Heart left ventricle (tissue), 16 donors: ENCODE results near the gene PPP1R17. TPM values are rescaled to one million over a fixed set of nuclear protein-coding genes. Genes with fewer than 3 reads are reported as not detected.
A peak's percentile ranks its signal among the peaks of the same experiment; 100 is the strongest.

Experiments
- ATAC-seq, 4 donors: fragments of 200-7000 bp; cut with Tn5 transposase; one replicate each; pipeline ENCODE4 v1.9.1; 2020 to 2022; ENCODE audit warnings: moderate library complexity in 4 of 4, mild to moderate bottlenecking in 3 of 4, moderate number of reproducible peaks in 1 of 4
- DNase-seq, 5 donors: peaks; one replicate each; pipeline ENCODE4 v3.0.0-alpha.2; 2020
- H3K27ac ChIP-seq, 12 donors: fragments of 200-600 bp; sonication (generic) in 4 of 12; one replicate each; pipeline versions ENCODE4 v1.5.0 to v1.8.0; 2016 to 2022; ENCODE audit warnings: mild to moderate bottlenecking in 2 of 12
- H3K27me3 ChIP-seq, 9 donors: fragments of 200-600 bp; sonication (generic) in 2 of 9; one replicate each; pipeline versions ENCODE4 v1.5.1 to v1.8.0; 2016 to 2022; ENCODE audit warnings: mild to moderate bottlenecking in 3 of 9
- H3K36me3 ChIP-seq, 9 donors: fragments of 200-600 bp; sonication (generic) in 2 of 9; one replicate each; pipeline versions ENCODE4 v1.5.0 to v1.8.0; 2018 to 2022; ENCODE audit warnings: mild to moderate bottlenecking in 2 of 9
- H3K4me1 ChIP-seq, 12 donors: fragments of 200-600 bp; sonication (generic) in 4 of 12; one replicate each; pipeline versions ENCODE4 v1.5.0 to v1.8.0; 2016 to 2022; ENCODE audit warnings: mild to moderate bottlenecking in 3 of 12
- H3K4me3 ChIP-seq, 12 donors: fragments of 200-600 bp; sonication (generic) in 4 of 12; one replicate each; pipeline versions ENCODE4 v1.5.0 to v1.8.0; 2017 to 2022; ENCODE audit warnings: mild to moderate bottlenecking in 9 of 12, moderate library complexity in 4 of 12
- H3K9me3 ChIP-seq, 12 donors: fragments of 200-600 bp; sonication (generic) in 4 of 12; one replicate each; pipeline versions ENCODE4 v1.5.0 to v1.8.0; 2016 to 2022; ENCODE audit warnings: mild to moderate bottlenecking in 1 of 12
- POLR2A ChIP-seq, 2 donors: fragments of 450-650 bp; IDR thresholded peaks; one replicate each; pipeline ENCODE4 v1.6.1; 2017; ENCODE audit warnings: antibody characterized with exemption in 2 of 2, mild to moderate bottlenecking in 2 of 2, moderate library complexity in 2 of 2
- WGBS, 4 donors: extraction: QIAGEN DNeasy Blood & Tissue Kit in 2 of 4; methylation state at CpG; one replicate each; pipeline versions ENCODE4 v1.1.5 to v1.1.7; 2013 to 2018; 5-methylcytosine and 5-hydroxymethylcytosine counted together
- intact Hi-C, 10 donors: fragments of 100-400 bp; cut with DNase I; formaldehyde crosslinking; loops; one replicate each; pipeline versions ENCODE4 v1.11.1 to v1.14.2; 2022
- polyA plus RNA-seq, 2 donors: library from polyadenylated mRNA; stranded (reverse); fragments of 200-250 nt; gene quantifications; one replicate each; pipeline ENCODE4 v1.2.3, GENCODE V29; 2013
- total RNA-seq, 9 donors: library from RNA; depleted of rRNA in 2 of 9; stranded (reverse); fragments of >200 nt in 2 of 9; fragmentation: NEBNext Ultra II Directional in 3 of 9; extraction: Animal tissue kit (Norgen Biotek cat#: 25700) in 3 of 9; gene quantifications; one replicate each; pipeline versions ENCODE4 v1.1.0 to v1.2.4, GENCODE V29; 2016 to 2023
- TF ChIP-seq, protein P1 (sequence below), 12 donors: fragments of 200-600 bp; sonication (generic) in 4 of 12; IDR thresholded peaks; one replicate each; pipeline versions ENCODE4 v1.5.0 to v1.8.0; 2018 to 2022; ENCODE audit warnings: antibody characterized with exemption in 12 of 12, mild to moderate bottlenecking in 5 of 12
- donor health status: ischemic (EF 13 %, LVEDD 7.1; RV severe dilation, severe dysfunction).
- donor health status: healthy with polysubstance abuse.
- donor health status: DM: no; HTN: yes; CAD: no.
- donor health status: DM: no; HTN: no; CAD: no.
- donor health status: ischemic (EF 25% LVEDD 6.9; RV normal size, moderate dysfunction).
- donor health status: ischemic (EF 25% LVEDD 5.7; RV mildly dilated, moderate dysfunction).
- donor health status: healthy.
- donor health status: DM: yes; HTN: yes; CAD: no.
- donor health status: ischemic (EF 35%, LVEDD 5.7; RV mildly dilated, moderate dysfunction).
- donor health status: nonischemic (EF 11% LVEDD 7.7; RV severe dilation, severe dysfunction).
- donor health status: DM: yes; HTN: yes; CAD: no.
- donor health status: PGD.
- donor health status: ischemic (EF 29% LVEDD 5.4; RV normal size, mild dysfunction).
- donor health status: nonischemic (EF 23%, LVEDD 6.1; RV moderate dilation, normal function).

Gene PPP1R17
- total and polyA plus RNA-seq, 11 donors: 0.29 TPM; not detected in 10

- ATAC-seq: peak in 2 of 4 donors; percentile 53 to 72
- TF ChIP-seq, protein P1, sequence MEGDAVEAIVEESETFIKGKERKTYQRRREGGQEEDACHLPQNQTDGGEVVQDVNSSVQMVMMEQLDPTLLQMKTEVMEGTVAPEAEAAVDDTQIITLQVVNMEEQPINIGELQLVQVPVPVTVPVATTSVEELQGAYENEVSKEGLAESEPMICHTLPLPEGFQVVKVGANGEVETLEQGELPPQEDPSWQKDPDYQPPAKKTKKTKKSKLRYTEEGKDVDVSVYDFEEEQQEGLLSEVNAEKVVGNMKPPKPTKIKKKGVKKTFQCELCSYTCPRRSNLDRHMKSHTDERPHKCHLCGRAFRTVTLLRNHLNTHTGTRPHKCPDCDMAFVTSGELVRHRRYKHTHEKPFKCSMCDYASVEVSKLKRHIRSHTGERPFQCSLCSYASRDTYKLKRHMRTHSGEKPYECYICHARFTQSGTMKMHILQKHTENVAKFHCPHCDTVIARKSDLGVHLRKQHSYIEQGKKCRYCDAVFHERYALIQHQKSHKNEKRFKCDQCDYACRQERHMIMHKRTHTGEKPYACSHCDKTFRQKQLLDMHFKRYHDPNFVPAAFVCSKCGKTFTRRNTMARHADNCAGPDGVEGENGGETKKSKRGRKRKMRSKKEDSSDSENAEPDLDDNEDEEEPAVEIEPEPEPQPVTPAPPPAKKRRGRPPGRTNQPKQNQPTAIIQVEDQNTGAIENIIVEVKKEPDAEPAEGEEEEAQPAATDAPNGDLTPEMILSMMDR (IDR thresholded peaks at IDR 0.05): no peak
- TF ChIP-seq POLR2A (IDR thresholded peaks at IDR 0.05): no peak
- intact Hi-C loops: no loop called here
- Histone ChIP-seq H3K27me3 (no peaks in the 10 kb centered on the region), H3K27ac (peak overlapping the region in 3 of 12 donors; percentile 2 to 42 (median 13)), H3K9me3 (no peaks in the 10 kb centered on the region), H3K36me3 (no peaks in the 10 kb centered on the region), H3K4me1 (no peaks in the 10 kb centered on the region), H3K4me3 (no peak overlapping the region)
- no peak for DNase-seq
- 64 to 71% (median 68%) methylated on average over 5 to 6 of the region's 6 CpGs for WGBS, 4 donors
These were observed 9.0 kb downstream of the PPP1R17 start for GRCh38 chr7:31695859-31696614.

DNA sequence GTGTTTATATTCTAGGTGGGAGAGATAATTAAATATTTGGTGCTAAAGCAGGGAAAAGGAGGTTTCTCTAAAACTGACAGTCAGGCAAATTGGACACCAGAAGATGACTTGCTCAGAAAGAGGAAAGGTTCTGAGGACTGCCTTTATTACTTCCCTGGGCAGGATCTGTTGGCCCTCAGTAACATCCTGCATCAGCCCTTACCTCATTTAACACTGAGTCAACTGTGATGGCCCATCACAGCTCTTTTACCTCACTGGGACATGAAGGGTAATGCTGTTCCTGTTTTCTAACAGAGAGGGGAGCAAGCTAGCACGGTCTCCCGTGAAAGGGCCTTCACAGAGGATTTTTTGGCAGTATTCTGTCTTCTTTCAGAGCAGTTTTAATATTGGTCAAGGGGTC, 12.0 kb downstream of the PPP1R17 start:
- Histone ChIP-seq H3K4me3 (no peak overlapping the region), H3K9me3 (no peaks in the 10 kb centered on the region), H3K27me3 (no peaks in the 10 kb centered on the region), H3K4me1 (no peaks in the 10 kb centered on the region), H3K36me3 (no peaks in the 10 kb centered on the region), H3K27ac (no peak overlapping the region)
- no peak for ATAC-seq
- WGBS, 4 donors: 65 to 80% (median 69%) methylated on average over 2 of the region's 2 CpGs
- TF ChIP-seq, protein P1 (IDR thresholded peaks at IDR 0.05): no peak
- no peak for TF ChIP-seq POLR2A (IDR thresholded peaks at IDR 0.05)
- no peak for DNase-seq
- intact Hi-C loops: no loop called here

DNA sequence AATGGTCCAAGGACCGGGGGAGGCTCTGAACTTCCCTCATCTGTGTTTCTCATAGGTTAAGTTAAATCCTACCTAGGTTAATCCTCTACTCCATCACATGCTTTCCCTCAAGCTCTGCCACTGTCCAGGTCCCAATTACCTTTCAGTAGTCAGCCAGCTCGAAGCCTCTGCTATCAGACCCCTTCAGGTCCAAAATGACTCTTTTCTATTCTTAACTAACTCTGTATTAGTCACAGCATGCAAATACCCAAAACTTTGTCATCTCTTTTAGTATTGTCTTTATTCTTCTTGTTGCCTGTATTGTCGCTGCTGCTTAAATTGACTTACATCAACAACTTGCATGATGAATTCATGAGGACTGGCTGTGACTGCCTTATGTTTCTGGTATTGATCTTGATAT, 15.3 kb downstream of the PPP1R17 start:
- Histone ChIP-seq H3K27ac (no peak overlapping the region), H3K9me3 (no peaks in the 10 kb centered on the region), H3K27me3 (no peaks in the 10 kb centered on the region), H3K4me1 (no peaks in the 10 kb centered on the region), H3K36me3 (no peaks in the 10 kb centered on the region), H3K4me3 (no peak overlapping the region)
- DNase-seq (no peak), ATAC-seq (no peak)
- no peak for TF ChIP-seq POLR2A (IDR thresholded peaks at IDR 0.05)
- TF ChIP-seq, protein P1 (IDR thresholded peaks at IDR 0.05): no peak
- WGBS, 4 donors: 73 to 86% (median 85%) methylated on average over 3 of the region's 3 CpGs
- intact Hi-C loops: no loop called here

DNA sequence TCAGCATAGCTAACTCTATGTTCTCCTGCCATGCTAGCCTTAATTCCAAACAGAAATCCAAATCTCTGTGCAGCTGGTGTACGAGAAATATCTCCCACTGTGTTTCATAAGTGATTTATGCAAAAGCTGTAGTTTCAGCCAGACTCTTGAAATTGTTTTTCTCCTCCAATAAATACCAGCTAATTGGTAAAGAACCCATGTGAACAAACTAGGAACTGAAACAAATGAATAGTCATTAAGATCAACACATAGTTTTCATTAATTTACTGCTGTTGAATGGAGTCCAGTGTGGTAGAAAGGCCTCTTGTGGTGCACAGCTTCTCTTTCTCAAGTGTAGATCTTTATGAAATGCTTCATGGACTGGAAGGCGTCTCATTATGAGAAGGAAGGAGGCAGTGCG, 18.4 kb downstream of the PPP1R17 start:
- no peak for TF ChIP-seq POLR2A (IDR thresholded peaks at IDR 0.05)
- TF ChIP-seq, protein P1 (IDR thresholded peaks at IDR 0.05): no peak
- intact Hi-C loops: no loop called here
- 87 to 90% (median 88%) methylated on average over 3 of the region's 3 CpGs for WGBS, 4 donors

More for the DNA sequence above, 18.4 kb downstream of the PPP1R17 start:
- no peaks in the 10 kb centered on the region for H3K4me1 ChIP-seq
- H3K4me3 ChIP-seq: no peak overlapping the region
- ATAC-seq (no peak), DNase-seq (no peak)
- H3K27me3 ChIP-seq: no peaks in the 10 kb centered on the region
- H3K36me3 ChIP-seq: no peaks in the 10 kb centered on the region
- H3K27ac ChIP-seq: no peak overlapping the region
- H3K9me3 ChIP-seq: no peaks in the 10 kb centered on the region
